ENCODE measurements around the gene ZIC1. TPM values are rescaled to one million over a fixed set of nuclear protein-coding genes. Genes with fewer than 3 reads are reported as not detected.
A peak's percentile ranks its signal among the peaks of the same experiment; 100 is the strongest.

The ZIC1 gene
- total RNA-seq, 1 donor: not detected

DNA sequence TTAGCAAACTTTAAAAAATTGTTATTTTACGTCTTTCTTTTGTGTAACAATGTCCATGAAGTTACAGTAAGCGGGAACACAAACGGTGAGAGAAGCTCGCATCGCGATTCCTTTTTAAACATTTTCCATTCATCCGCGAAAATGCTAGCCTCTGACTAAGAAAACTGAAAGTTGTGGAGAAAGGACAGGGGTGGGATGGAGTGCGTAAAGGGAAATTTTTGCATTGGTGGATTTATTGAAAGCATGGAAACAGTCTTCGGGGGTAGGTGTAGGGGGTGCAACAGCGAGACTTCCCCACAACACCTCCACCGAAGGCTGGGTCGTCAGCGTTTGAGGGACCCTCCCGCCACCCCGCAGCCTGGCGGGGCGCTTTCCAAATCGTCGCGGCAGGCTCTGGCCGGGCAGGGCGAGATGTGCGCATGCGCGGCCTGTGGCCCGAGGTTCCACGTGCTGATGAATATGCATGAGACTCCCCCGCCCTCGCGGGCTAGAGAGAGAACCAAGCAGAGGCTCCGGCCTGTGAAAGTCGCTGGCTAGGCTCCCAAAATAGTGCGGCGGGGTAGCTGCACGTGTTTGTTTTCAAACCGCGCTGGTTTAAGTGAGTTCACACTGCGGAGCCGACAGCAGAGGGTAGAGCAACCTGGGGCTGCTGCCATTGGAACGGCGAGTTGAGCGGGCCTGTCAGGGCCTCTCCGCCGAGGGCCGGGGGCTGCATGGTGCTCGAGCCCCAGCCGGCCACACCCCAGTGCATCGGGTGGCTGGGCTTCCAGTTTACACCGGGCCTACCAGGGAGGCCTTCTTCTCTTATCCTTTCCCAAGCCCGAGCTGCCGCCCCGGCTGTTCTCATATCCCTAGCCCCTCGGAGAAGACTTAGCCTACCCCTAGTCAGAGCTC is 9.9 kb downstream of the ZIC1 start:
- DNase-seq (ENCODE audit: low read depth): no peak
- H3K4me3 ChIP-seq (ENCODE audit: low read depth, low read length): peak overlapping the region; percentile 24
- TF ChIP-seq, protein P1, sequence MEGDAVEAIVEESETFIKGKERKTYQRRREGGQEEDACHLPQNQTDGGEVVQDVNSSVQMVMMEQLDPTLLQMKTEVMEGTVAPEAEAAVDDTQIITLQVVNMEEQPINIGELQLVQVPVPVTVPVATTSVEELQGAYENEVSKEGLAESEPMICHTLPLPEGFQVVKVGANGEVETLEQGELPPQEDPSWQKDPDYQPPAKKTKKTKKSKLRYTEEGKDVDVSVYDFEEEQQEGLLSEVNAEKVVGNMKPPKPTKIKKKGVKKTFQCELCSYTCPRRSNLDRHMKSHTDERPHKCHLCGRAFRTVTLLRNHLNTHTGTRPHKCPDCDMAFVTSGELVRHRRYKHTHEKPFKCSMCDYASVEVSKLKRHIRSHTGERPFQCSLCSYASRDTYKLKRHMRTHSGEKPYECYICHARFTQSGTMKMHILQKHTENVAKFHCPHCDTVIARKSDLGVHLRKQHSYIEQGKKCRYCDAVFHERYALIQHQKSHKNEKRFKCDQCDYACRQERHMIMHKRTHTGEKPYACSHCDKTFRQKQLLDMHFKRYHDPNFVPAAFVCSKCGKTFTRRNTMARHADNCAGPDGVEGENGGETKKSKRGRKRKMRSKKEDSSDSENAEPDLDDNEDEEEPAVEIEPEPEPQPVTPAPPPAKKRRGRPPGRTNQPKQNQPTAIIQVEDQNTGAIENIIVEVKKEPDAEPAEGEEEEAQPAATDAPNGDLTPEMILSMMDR (IDR thresholded peaks at IDR 0.05; ENCODE audit: insufficient read depth, low read depth, low read length): no peak

DNA sequence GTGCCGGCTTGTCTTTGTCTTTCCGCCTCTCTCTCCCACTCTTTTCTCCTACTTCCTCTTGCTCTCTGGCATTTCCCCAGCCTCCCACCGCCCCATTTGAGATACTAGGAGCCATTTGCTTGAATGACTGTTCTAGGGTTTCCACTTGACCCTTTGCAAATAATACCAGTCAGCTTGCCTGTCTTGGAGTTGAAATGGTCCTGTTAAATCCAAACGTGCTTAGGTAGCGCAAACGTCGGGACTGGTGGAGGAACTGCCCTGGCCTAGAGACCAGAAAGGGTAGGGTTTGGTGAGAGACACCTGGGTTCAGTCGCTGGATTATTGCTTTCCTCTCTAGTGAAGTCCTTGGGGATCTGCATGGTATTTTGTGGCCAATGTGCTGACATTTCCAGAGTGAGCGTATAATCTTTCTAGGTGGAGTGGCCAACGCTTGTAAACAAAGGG is 10.6 kb downstream of the ZIC1 start:
- DNase-seq (ENCODE audit: low read depth): no peak
- no peak overlapping the region for H3K4me3 ChIP-seq (ENCODE audit: low read depth, low read length)
- TF ChIP-seq, protein P1 (IDR thresholded peaks at IDR 0.05; ENCODE audit: insufficient read depth, low read depth, low read length): no peak

DNA sequence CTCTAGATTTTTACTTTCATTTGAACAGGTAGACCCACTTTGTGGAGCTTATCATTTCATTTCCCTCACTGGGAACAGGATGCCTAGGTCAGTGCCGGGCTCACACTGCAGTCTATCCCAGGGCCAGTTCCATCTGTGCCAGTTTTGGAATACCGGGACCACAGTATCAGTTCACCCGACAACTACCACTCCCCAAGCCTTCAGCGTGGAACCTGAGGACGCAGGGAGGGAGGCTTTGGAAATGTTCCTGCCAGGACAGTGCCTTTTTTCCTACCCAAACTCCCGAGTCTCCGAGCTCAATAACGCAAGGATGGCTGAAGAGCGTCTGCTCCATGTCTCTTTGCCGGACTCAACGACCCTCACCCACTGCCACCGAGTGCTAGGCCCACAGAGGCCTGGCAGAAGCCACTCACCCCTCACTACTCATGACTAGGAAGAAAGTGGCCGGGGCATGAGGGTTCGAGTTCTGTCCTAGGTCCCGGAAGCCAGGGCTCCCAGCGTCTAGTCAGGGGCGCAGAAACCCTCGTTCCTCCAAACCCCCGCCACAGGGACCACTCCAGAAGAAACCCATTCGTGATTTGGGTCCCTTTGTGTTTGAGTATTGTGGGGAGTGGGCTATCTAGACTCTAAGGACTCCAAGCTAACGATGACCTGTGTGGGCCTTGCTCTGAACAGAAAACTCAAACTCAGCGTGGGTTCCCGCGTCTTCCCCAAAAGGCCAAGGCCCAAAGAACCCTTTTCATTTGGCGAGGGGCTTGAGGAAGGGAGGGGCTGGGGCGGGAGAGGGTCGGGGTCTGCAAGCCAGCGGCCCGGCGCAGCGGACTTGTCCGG is 11.4 kb downstream of the ZIC1 start:
- no peak for DNase-seq (ENCODE audit: low read depth)
- H3K4me3 ChIP-seq (ENCODE audit: low read depth, low read length): no peak overlapping the region

DNA sequence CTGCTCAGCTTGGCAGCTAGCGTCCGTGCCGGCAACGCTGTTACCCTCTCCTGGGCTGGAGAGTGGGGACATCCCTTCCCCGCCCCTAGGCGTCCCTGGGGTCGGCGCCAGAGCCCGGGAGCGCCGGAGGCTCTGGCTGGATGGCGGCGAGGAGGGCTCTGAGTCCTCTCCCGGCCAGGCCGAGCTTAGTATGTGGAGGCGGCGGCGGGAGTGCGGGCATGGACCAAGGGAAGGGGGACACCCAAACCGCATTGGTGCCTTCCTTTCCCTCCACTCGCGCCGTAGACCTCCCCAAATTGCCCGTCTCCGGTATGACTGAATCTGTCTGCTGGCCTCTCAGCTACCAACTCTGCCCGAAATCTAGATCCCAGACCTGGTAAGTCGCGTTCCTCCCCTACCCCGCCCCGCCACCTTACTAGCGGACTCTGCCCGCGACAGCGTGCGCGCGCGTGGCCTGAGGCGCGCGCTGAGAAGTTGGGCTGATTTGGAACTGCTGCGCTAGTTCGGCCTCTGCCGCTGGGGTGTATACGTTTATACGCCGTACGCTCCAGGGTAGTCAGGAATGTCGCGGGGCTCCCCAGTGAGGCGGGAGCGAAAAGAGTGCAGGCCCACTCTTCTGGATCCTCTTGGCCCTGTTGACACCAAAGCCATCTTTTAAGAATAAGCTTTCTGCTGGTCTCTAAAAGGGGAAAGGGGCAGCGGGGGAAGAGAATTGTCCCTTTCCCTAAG is 12.2 kb downstream of the ZIC1 start:
- no peak for DNase-seq (ENCODE audit: low read depth)
- TF ChIP-seq, protein P1 (IDR thresholded peaks at IDR 0.05; ENCODE audit: insufficient read depth, low read depth, low read length): no peak
- no peak overlapping the region for H3K4me3 ChIP-seq (ENCODE audit: low read depth, low read length)

More for the DNA sequence above, 11.4 kb downstream of the ZIC1 start:
- TF ChIP-seq, protein P1 (IDR thresholded peaks at IDR 0.05; ENCODE audit: insufficient read depth, low read depth, low read length): no peak

DNA sequence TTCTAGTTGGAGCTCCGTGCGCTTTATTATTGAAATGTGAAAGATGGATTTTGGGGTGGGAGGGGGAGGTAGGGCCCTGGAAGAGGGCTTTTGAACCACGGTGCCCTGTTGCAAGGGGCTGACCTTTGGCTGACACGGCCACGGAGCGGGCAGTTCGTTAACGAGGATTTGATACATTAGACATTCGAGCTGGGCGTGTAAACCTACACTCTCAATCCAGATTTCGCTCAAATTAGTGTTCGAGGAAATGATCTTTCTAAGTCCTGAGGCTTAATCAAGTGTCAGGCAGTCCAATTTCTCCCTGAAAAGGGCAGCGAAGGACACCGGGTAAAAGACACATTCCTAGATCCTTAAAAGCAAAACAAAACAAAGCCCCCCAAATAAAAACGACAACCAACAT is 13.0 kb downstream of the ZIC1 start:
- TF ChIP-seq, protein P1 (IDR thresholded peaks at IDR 0.05; ENCODE audit: insufficient read depth, low read depth, low read length): no peak

More for the DNA sequence above, 13.0 kb downstream of the ZIC1 start:
- no peak overlapping the region for H3K4me3 ChIP-seq (ENCODE audit: low read depth, low read length)
- DNase-seq (ENCODE audit: low read depth): no peak
